Left lung (tissue), 10 donors: ENCODE results near the gene OSER1. TPM values are rescaled to one million over a fixed set of nuclear protein-coding genes. Genes with fewer than 3 reads are reported as not detected.

Experiments used
- ATAC-seq: fragments of 200-7000 bp; cut with Tn5 transposase; one replicate; pipeline ENCODE4 v1.9.1; 2020; ENCODE audit warnings: moderate library complexity
- DNase-seq, 4 donors: peaks; one replicate each; pipeline ENCODE4 v3.0.0-alpha.2; 2013 to 2020
- H3K27ac ChIP-seq, 2 donors: fragments of 200-600 bp; sonication (generic) in 1 of 2; one replicate each; pipeline versions ENCODE4 v1.5.0 to v1.8.0; 2020 to 2021
- H3K27me3 ChIP-seq, 2 donors: fragments of 200-600 bp; sonication (generic) in 1 of 2; one replicate each; pipeline versions ENCODE4 v1.5.0 to v1.8.0; 2020 to 2021
- H3K36me3 ChIP-seq, 2 donors: fragments of 200-600 bp; sonication (generic) in 1 of 2; one replicate each; pipeline versions ENCODE4 v1.5.0 to v1.8.0; 2020 to 2021
- H3K4me1 ChIP-seq, 2 donors: fragments of 200-600 bp; one replicate each; pipeline ENCODE4 v1.8.0; 2021
- H3K4me3 ChIP-seq, 2 donors: fragments of 200-600 bp; sonication (generic) in 1 of 2; one replicate each; pipeline versions ENCODE4 v1.5.0 to v1.8.0; 2020 to 2021; ENCODE audit warnings: mild to moderate bottlenecking in 1 of 2
- H3K9me3 ChIP-seq, 2 donors: fragments of 200-600 bp; sonication (generic) in 1 of 2; one replicate each; pipeline versions ENCODE4 v1.5.0 to v1.8.0; 2020 to 2021
- CTCF ChIP-seq, 2 donors: fragments of 200-600 bp; sonication (generic) in 1 of 2; IDR thresholded peaks; one replicate each; pipeline versions ENCODE4 v1.5.0 to v1.8.0; 2021; ENCODE audit warnings: antibody characterized with exemption in 2 of 2
- intact Hi-C, 2 donors: fragments of 100-400 bp; cut with DNase I; formaldehyde crosslinking; loops; one replicate each; pipeline versions ENCODE4 v1.11.2 to v1.14.2; 2022
- polyA plus RNA-seq, 6 donors: library from polyadenylated mRNA; unstranded; fragments of 120-200 nt; gene quantifications; one replicate each; pipeline ENCODE4 v1.2.1, GENCODE V29; 2013; ENCODE audit not compliant: insufficient read length in 6 of 6
- total RNA-seq, 2 donors: library from RNA; stranded (reverse); fragmentation: NEBNext Ultra II Directional; extraction: Animal tissue kit (Norgen Biotek cat#: 25700); gene quantifications; one replicate each; pipeline ENCODE4 v1.2.1, GENCODE V29; 2021
- donor health status: DM: no; HTN: yes; CAD: no.
- donor health status: DM: no; HTN: no; CAD: no.

The OSER1 gene
- total and polyA plus RNA-seq, 8 donors: 22.3 to 44.8 (median 36.8) TPM

GRCh38 chr20:44173846-44174245, 36.7 kb downstream of the OSER1 start:
- DNase-seq: no peak
- Histone ChIP-seq H3K36me3 (no peaks in the 10 kb centered on the region), H3K4me3 (no peak overlapping the region)

GRCh38 chr20:44173116-44173515, 37.5 kb downstream of the OSER1 start:
- H3K27ac ChIP-seq: no peak overlapping the region
- ATAC-seq (no peak), DNase-seq (no peak)
- peaks cover 0 to 34% of the 10 kb centered on the region in 2 donors for H3K27me3 ChIP-seq
- intact Hi-C loops: no loop called here
- no peaks in the 10 kb centered on the region for H3K4me1 ChIP-seq
- no peaks in the 10 kb centered on the region for H3K9me3 ChIP-seq
- no peak for TF ChIP-seq CTCF (IDR thresholded peaks at IDR 0.05)
- H3K36me3 ChIP-seq: no peaks in the 10 kb centered on the region
- H3K4me3 ChIP-seq: no peak overlapping the region

More at GRCh38 chr20:44173846-44174245, 36.7 kb downstream of the OSER1 start:
- no peak for TF ChIP-seq CTCF (IDR thresholded peaks at IDR 0.05)
- H3K9me3 ChIP-seq: no peaks in the 10 kb centered on the region
- intact Hi-C loops: no loop called here
- no peak overlapping the region for H3K27ac ChIP-seq
- H3K4me1 ChIP-seq: no peaks in the 10 kb centered on the region
- ATAC-seq: no peak
- peaks cover 0 to 34% of the 10 kb centered on the region in 2 donors for H3K27me3 ChIP-seq

- H3K9me3 ChIP-seq: no peaks in the 10 kb centered on the region
- no peak for TF ChIP-seq CTCF (IDR thresholded peaks at IDR 0.05)
- DNase-seq (no peak), ATAC-seq (no peak)
- peaks cover 0 to 37% of the 10 kb centered on the region in 2 donors for H3K27me3 ChIP-seq
- H3K36me3 ChIP-seq: no peaks in the 10 kb centered on the region
- no peak overlapping the region for H3K4me3 ChIP-seq
- no peak overlapping the region for H3K27ac ChIP-seq
- H3K4me1 ChIP-seq: no peaks in the 10 kb centered on the region
- intact Hi-C loops: no loop called here
Measured at GRCh38 chr20:44172572-44172950, 38.0 kb downstream of the OSER1 start.

GRCh38 chr20:44171775-44172571, 38.6 kb downstream of the OSER1 start:
- no peak overlapping the region for H3K27ac ChIP-seq
- ATAC-seq (no peak), DNase-seq (no peak)
- no peaks in the 10 kb centered on the region for H3K36me3 ChIP-seq
- TF ChIP-seq CTCF (IDR thresholded peaks at IDR 0.05): no peak
- no peak overlapping the region for H3K4me3 ChIP-seq
- H3K27me3 ChIP-seq: peaks cover 0 to 37% of the 10 kb centered on the region in 2 donors
- H3K9me3 ChIP-seq: no peaks in the 10 kb centered on the region
- intact Hi-C loops: no loop called here
- no peaks in the 10 kb centered on the region for H3K4me1 ChIP-seq

- intact Hi-C loops: no loop called here
- Histone ChIP-seq H3K27me3 (peaks cover 0 to 37% of the 10 kb centered on the region in 2 donors), H3K27ac (no peak overlapping the region), H3K4me1 (no peaks in the 10 kb centered on the region), H3K9me3 (no peaks in the 10 kb centered on the region), H3K36me3 (no peaks in the 10 kb centered on the region), H3K4me3 (no peak overlapping the region)
- TF ChIP-seq CTCF (IDR thresholded peaks at IDR 0.05): no peak
- ATAC-seq (no peak), DNase-seq (no peak)
Measured at GRCh38 chr20:44170816-44171410, 39.7 kb downstream of the OSER1 start.
